Esophagus squamous epithelium (tissue), 5 donors: Measurements from ENCODE around the gene PABPC1L2A. TPM values are rescaled to one million over a fixed set of nuclear protein-coding genes. Genes with fewer than 3 reads are reported as not detected.
"Not testable (repeated sequence)": the region's sequence is repeated elsewhere in the genome, so short reads cannot be mapped to it uniquely, and the experiment has no call there.

Source experiments
- DNase-seq: peaks from one replicate; lab custom pipeline; 2025; lab: John Stamatoyannopoulos, UW
- H3K27ac ChIP-seq, 4 donors: fragments of 200-600 bp; sonication (generic); one replicate each; pipeline ENCODE4 v1.5.1; 2016 to 2019; ENCODE audit warnings: mild to moderate bottlenecking in 1 of 4
- H3K27me3 ChIP-seq, 4 donors: fragments of 200-600 bp; sonication (generic); 1 replicate in 3 of 4; 2 replicates in 1 of 4; pipeline versions ENCODE4 v1.5.1 to v1.6.0; 2017 to 2021; ENCODE audit warnings: antibody characterized with exemption in 1 of 4
- H3K36me3 ChIP-seq, 3 donors: fragments of 200-600 bp; sonication (generic); one replicate each; pipeline ENCODE4 v1.5.1; 2016 to 2019
- H3K4me1 ChIP-seq, 3 donors: fragments of 200-600 bp; sonication (generic); one replicate each; pipeline ENCODE4 v1.5.1; 2017 to 2019
- H3K4me3 ChIP-seq, 4 donors: fragments of 200-600 bp; sonication (generic); 1 replicate in 3 of 4; 2 replicates in 1 of 4; pipeline ENCODE4 v1.5.1; 2016 to 2019; ENCODE audit warnings: mild to moderate bottlenecking in 2 of 4, moderate library complexity in 1 of 4
- H3K9me3 ChIP-seq, 3 donors: fragments of 200-600 bp; sonication (generic); one replicate each; pipeline ENCODE4 v1.5.1; 2016 to 2019
- POLR2A ChIP-seq, 4 donors: fragments of 450-650 bp; IDR thresholded peaks; one replicate each; pipeline ENCODE4 v1.6.1; 2017; ENCODE audit warnings: antibody characterized with exemption in 4 of 4, mild to moderate bottlenecking in 4 of 4, moderate library complexity in 3 of 4
- WGBS, 2 donors: methylation state at CpG; one replicate each; pipeline ENCODE4 v1.1.5; 2018; 5-methylcytosine and 5-hydroxymethylcytosine counted together
- intact Hi-C: fragments of 100-400 bp; cut with DNase I; formaldehyde crosslinking; loops from one replicate; pipeline ENCODE4 v1.15.0; 2022
- total RNA-seq, 4 donors: library from RNA; depleted of rRNA; stranded (reverse); fragments of >200 nt; gene quantifications; one replicate each; pipeline ENCODE4 v1.1.0, GENCODE V29; 2016
- TF ChIP-seq, protein P1 (sequence below), 6 experiments: fragments of 450-650 bp in 4 of 6; fragments of 200-600 bp in 2 of 6; sonication (generic) in 2 of 6; IDR thresholded peaks; one replicate each; pipeline ENCODE4 v1.5.1; 2016 to 2019; ENCODE audit warnings: antibody characterized with exemption in 6 of 6, mild to moderate bottlenecking in 4 of 6, moderate library complexity in 4 of 6
- donor health status: DM: yes; HTN: yes; CAD: no.

The PABPC1L2A gene
- total RNA-seq, 4 donors from 2014 or later, result not detected

DNA sequence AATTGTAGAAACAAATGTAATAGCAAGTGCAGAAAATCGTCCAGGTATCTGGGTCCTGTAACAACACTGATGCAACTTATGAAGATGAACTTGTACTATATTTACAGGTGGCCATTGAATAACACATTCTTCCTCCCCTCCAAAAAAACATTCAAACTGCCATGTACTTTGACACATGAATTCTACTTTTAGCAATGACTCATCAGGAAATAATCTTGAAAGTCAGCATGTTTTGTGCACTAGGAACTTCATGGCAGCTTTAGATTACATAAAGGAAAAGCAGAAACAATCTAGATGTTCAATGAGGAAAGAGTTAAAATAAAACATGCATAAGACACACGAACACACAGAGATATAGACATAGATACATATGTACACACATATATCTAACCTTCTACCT, 2.5 kb downstream of the PABPC1L2A start:
- intact Hi-C loops, result no loop called here

GRCh38 chrX:73069365-73070035, 9.8 kb downstream of the PABPC1L2A start:
- no peak for DNase-seq
- Histone ChIP-seq H3K9me3 (peaks cover 0 to 10% (median 0%) of the 10 kb centered on the region in 3 donors), H3K27ac (no peak overlapping the region), H3K4me3 (no peak overlapping the region), H3K27me3 (no peaks in the 10 kb centered on the region), H3K4me1 (no peaks in the 10 kb centered on the region), H3K36me3 (no peaks in the 10 kb centered on the region)
- intact Hi-C loops, result no loop called here
- TF ChIP-seq POLR2A (IDR thresholded peaks at IDR 0.05), result no peak
- TF ChIP-seq, protein P1, sequence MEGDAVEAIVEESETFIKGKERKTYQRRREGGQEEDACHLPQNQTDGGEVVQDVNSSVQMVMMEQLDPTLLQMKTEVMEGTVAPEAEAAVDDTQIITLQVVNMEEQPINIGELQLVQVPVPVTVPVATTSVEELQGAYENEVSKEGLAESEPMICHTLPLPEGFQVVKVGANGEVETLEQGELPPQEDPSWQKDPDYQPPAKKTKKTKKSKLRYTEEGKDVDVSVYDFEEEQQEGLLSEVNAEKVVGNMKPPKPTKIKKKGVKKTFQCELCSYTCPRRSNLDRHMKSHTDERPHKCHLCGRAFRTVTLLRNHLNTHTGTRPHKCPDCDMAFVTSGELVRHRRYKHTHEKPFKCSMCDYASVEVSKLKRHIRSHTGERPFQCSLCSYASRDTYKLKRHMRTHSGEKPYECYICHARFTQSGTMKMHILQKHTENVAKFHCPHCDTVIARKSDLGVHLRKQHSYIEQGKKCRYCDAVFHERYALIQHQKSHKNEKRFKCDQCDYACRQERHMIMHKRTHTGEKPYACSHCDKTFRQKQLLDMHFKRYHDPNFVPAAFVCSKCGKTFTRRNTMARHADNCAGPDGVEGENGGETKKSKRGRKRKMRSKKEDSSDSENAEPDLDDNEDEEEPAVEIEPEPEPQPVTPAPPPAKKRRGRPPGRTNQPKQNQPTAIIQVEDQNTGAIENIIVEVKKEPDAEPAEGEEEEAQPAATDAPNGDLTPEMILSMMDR (IDR thresholded peaks at IDR 0.05), result no peak
- WGBS, 2 donors, result no CpG with 5 or more reads among the region's 31 CpGs

More for the DNA sequence above, 2.5 kb downstream of the PABPC1L2A start:
- WGBS, 2 donors, result 18% methylated on average over 2 of the region's 2 CpGs
- Histone ChIP-seq H3K4me1 (no peaks in the 10 kb centered on the region), H3K9me3 (no peaks in the 10 kb centered on the region), H3K36me3 (no peaks in the 10 kb centered on the region), H3K27ac (no peak overlapping the region), H3K27me3 (peaks cover 0 to 12% (median 0%) of the 10 kb centered on the region in 4 donors), H3K4me3 (no peak overlapping the region)
- DNase-seq, result no peak
- no peak for TF ChIP-seq POLR2A (IDR thresholded peaks at IDR 0.05)
- TF ChIP-seq, protein P1 (IDR thresholded peaks at IDR 0.05), result no peak

- H3K27me3 ChIP-seq, result no peaks in the 10 kb centered on the region
- DNase-seq, result no peak
- H3K36me3 ChIP-seq, result no peaks in the 10 kb centered on the region
- H3K9me3 ChIP-seq, result peaks cover 0 to 10% (median 0%) of the 10 kb centered on the region in 3 donors
- intact Hi-C loops, result no loop called here
- TF ChIP-seq POLR2A (IDR thresholded peaks at IDR 0.05), result no peak
- TF ChIP-seq, protein P1 (IDR thresholded peaks at IDR 0.05), result no peak
- no peaks in the 10 kb centered on the region for H3K4me1 ChIP-seq
- no CpG with 5 or more reads among the region's 44 CpGs for WGBS, 2 donors
- H3K27ac ChIP-seq, result no peak overlapping the region
- no peak overlapping the region for H3K4me3 ChIP-seq
These were observed 10.6 kb downstream of the PABPC1L2A start for GRCh38 chrX:73068467-73069364.

DNA sequence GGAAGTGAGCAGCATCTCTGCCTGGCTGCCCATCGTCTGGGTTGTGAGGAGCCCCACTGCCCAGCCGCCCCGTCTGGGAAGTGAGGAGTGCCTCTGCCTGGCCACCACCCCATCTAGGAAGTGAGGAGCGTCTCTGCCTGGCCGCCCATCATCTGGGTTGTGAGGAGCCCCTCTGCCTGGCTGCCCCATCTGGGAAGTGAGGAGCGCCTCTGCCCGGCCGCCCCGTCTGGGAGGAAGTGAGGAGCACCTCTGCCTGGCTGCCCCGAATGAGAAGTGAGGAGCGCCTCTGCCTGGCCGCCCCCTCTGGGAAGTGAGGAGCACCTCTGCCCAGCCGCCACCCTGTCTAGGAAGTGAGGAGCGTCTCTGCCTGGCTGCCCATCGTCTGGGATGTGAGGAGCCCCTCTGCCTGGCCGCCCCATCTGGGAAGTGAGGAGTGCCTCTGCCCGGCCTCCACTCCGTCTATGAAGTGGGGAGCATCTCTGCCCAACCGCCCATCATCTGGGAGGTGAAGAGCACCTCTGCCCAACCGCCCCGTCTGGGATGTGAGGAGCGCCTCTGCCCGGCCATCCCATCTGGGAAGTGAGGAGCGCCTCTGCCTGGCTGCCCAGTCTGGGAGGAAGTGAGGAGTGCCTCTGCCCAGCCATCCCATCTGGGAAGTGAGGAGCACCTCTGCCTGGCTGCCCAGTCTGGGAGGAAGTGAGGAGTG, 11.4 kb downstream of the PABPC1L2A start:
- H3K27me3 ChIP-seq, H3K36me3 ChIP-seq, H3K27ac ChIP-seq, H3K4me3 ChIP-seq, H3K4me1 ChIP-seq, DNase-seq, intact Hi-C loops: not testable (repeated sequence)
- no CpG with 5 or more reads among the region's 24 CpGs for WGBS, 2 donors
- peaks cover 0 to 10% (median 0%) of the 10 kb centered on the region in 3 donors for H3K9me3 ChIP-seq

- intact Hi-C loops, result no loop called here
- Histone ChIP-seq H3K4me3 (no peak overlapping the region), H3K36me3 (no peaks in the 10 kb centered on the region), H3K27me3 (no peaks in the 10 kb centered on the region), H3K9me3 (no peaks in the 10 kb centered on the region), H3K27ac (no peak overlapping the region), H3K4me1 (no peaks in the 10 kb centered on the region)
- no peak for DNase-seq
- TF ChIP-seq, protein P1 (IDR thresholded peaks at IDR 0.05), result no peak
- no peak for TF ChIP-seq POLR2A (IDR thresholded peaks at IDR 0.05)
- WGBS, 2 donors, result 25% methylated on average over 1 of the region's 1 CpG; no CpG with 5 or more reads in 1 of the 2 donors
These were observed 50.4 kb downstream of the PABPC1L2A start for GRCh38 chrX:73028876-73029275.

Other genes with a start within 250 kb of the PABPC1L2A start
- gene FAM236C, start 166.9 kb downstream of the PABPC1L2A start, total RNA-seq, result not detected
- not detected for gene FAM236A, start 141.3 kb downstream of the PABPC1L2A start, total RNA-seq
- gene DMRTC1, start 135.7 kb downstream of the PABPC1L2A start, total RNA-seq, result not detected
- gene PABPC1L2B, start 76.6 kb downstream of the PABPC1L2A start, total RNA-seq, result not detected
- 1 to 10 TPM in 1 of 4 donors, under 1 TPM in 3; 0.50 to 1.9 (median 0.86) TPM for gene NAP1L2, start 135.3 kb upstream of the PABPC1L2A start, total RNA-seq